ENCODE results near the gene NUDT15.

The NUDT15 gene

GRCh38 chr13:48096670-48097069, 59.1 kb downstream of the NUDT15 start:
- no peak for DNase-seq (ENCODE audit: insufficient read length, low spot score)
- FAIRE-seq = no peak
